ENCODE measurements around the gene SLC31A1. TPM values are rescaled to one million over a fixed set of nuclear protein-coding genes. Genes with fewer than 3 reads are reported as not detected.
A peak's percentile ranks its signal among the peaks of the same experiment; 100 is the strongest.

SLC31A1 gene
- 10 to 100 TPM; 12.3 to 21.9 TPM for total RNA-seq
- 15.3 TPM for polyA plus RNA-seq (ENCODE audit: insufficient read depth, low read depth, low replicate concordance)
- long read RNA-seq, donor 1, full-length matches to known transcripts, result 10 of 76 reads
- long read RNA-seq, donor 1, partial matches to known transcripts, result 13 of 76 reads
- long read RNA-seq, donor 1, other reads (novel, unspliced or antisense), result 53 of 76 reads
- long read RNA-seq, donor 2, full-length matches to known transcripts, result 10 of 47 reads
- long read RNA-seq, donor 2, partial matches to known transcripts, result 0 of 47 reads
- long read RNA-seq, donor 2, other reads (novel, unspliced or antisense), result 37 of 47 reads

GRCh38 chr9:113221003-113221799, at the start of gene SLC31A1, which contains the start of gene FKBP15:
Gene SLC31A1, plus strand, starts transcription at chr9:113221544. Its CDS starts 34,605 bp downstream, at chr9:113256149.
Gene FKBP15, minus strand, starts transcription at chr9:113221277. Its CDS starts 34 bp downstream, at chr9:113221243.
- intact Hi-C loops (cut with DNase I; ENCODE audit: low total_unique reads), result loop anchor here (5.0 kb wide), 1 partner anchor 46 kb away; no protein-coding TSS in a partner anchor
- H3K9me3 ChIP-seq, result no peaks in the 10 kb centered on the region
- 0 to 1% methylated on average over 19 to 65 of the region's 65 CpGs for WGBS, 2 donors
- peak; percentile 99 for DNase-seq
- H3K27me3 ChIP-seq, result no peaks in the 10 kb centered on the region
- peak within 1 kb of the TSS; percentile 63 to 83 for H3K4me3 ChIP-seq
- peaks cover 12% of the 10 kb centered on the region for H3K4me1 ChIP-seq
- H3K36me3 ChIP-seq (ENCODE audit: low read depth, missing control alignments), result no peaks in the 10 kb centered on the region
- peak within 1 kb of the TSS; percentile 69 to 80 for H3K27ac ChIP-seq
- TF ChIP-seq POLR2A (IDR thresholded peaks at IDR 0.05), result peak; percentile 33
- TF ChIP-seq CTCF (IDR thresholded peaks at IDR 0.05), result no peak

- intact Hi-C loops (cut with DNase I; ENCODE audit: low total_unique reads), result no loop called here
- no peaks in the 10 kb centered on the region for H3K9me3 ChIP-seq
- TF ChIP-seq POLR2A (IDR thresholded peaks at IDR 0.05) (no peak), CTCF (IDR thresholded peaks at IDR 0.05) (no peak)
These were observed 48.0 kb upstream of the SLC31A1 start for GRCh38 chr9:113173341-113173740.

GRCh38 chr9:113176803-113177202, 44.5 kb upstream of the SLC31A1 start:
- no peak for DNase-seq
- Histone ChIP-seq H3K27me3 (no peaks in the 10 kb centered on the region), H3K27ac (no peak overlapping the region), H3K4me3 (no peak overlapping the region), H3K36me3 (ENCODE audit: low read depth, missing control alignments) (no peaks in the 10 kb centered on the region), H3K4me1 (no peaks in the 10 kb centered on the region), H3K9me3 (no peaks in the 10 kb centered on the region)
- TF ChIP-seq CTCF (IDR thresholded peaks at IDR 0.05) (no peak), POLR2A (IDR thresholded peaks at IDR 0.05) (no peak)
- intact Hi-C loops (cut with DNase I; ENCODE audit: low total_unique reads), result no loop called here
- WGBS, 2 donors, result 90 to 97% methylated on average over 6 of the region's 6 CpGs

More at GRCh38 chr9:113173341-113173740, 48.0 kb upstream of the SLC31A1 start:
- 85 to 91% methylated on average over 3 of the region's 3 CpGs for WGBS, 2 donors
- no peak for DNase-seq
- Histone ChIP-seq H3K27ac (no peak overlapping the region), H3K4me1 (no peaks in the 10 kb centered on the region), H3K4me3 (no peak overlapping the region), H3K36me3 (ENCODE audit: low read depth, missing control alignments) (peaks cover 3% of the 10 kb centered on the region), H3K27me3 (no peaks in the 10 kb centered on the region)

- Histone ChIP-seq H3K4me3 (no peak overlapping the region), H3K27ac (no peak overlapping the region), H3K4me1 (no peaks in the 10 kb centered on the region), H3K9me3 (no peaks in the 10 kb centered on the region), H3K27me3 (no peaks in the 10 kb centered on the region), H3K36me3 (ENCODE audit: low read depth, missing control alignments) (no peaks in the 10 kb centered on the region)
- no peak for TF ChIP-seq POLR2A (IDR thresholded peaks at IDR 0.05)
- TF ChIP-seq CTCF (IDR thresholded peaks at IDR 0.05), result no peak
- intact Hi-C loops (cut with DNase I; ENCODE audit: low total_unique reads), result no loop called here
- WGBS, 2 donors, result 93 to 98% methylated on average over 2 of the region's 2 CpGs
- no peak for DNase-seq
These were observed 44.1 kb upstream of the SLC31A1 start for GRCh38 chr9:113177251-113177650.

All from testis (tissue), 5 donors.